ENCODE data around the gene MSRB3.

- TF ChIP-seq CTCF (optimal IDR thresholded peaks at IDR 0.05 in 1 of 3, IDR thresholded peaks at IDR 0.05 in 1 of 3, conservative IDR thresholded peaks at IDR 0.05 in 1 of 3; ENCODE audit: extremely low read depth in 1 of 3, insufficient read depth in 2 of 3, low read length in 3 of 3): no peak
- TF ChIP-seq EZH2 (IDR thresholded peaks at IDR 0.05; ENCODE audit: low read length): no peak
Observed at GRCh38 chr12:65391711-65392110, 113.2 kb downstream of the MSRB3 start.
